NB4 (cell line): ENCODE results near the gene DCDC2.

Experiments used
- MAX ChIP-seq: IDR thresholded peaks from 2 replicates; pipeline ENCODE4 v1.6.1; 2011; ENCODE audit warnings: low read depth, low read length
- POLR2A ChIP-seq: IDR thresholded peaks from 2 replicates; pipeline ENCODE4 v1.6.1; 2011; ENCODE audit warnings: mild to moderate bottlenecking; ENCODE audit not compliant: insufficient read length; ENCODE audit errors: extremely low read depth
- TF ChIP-seq, protein P1 (sequence below): IDR thresholded peaks from one replicate; pipeline ENCODE4 v1.5.1; 2012; ENCODE audit warnings: low read depth, low read length

- no peak for TF ChIP-seq POLR2A
- TF ChIP-seq, protein P1, sequence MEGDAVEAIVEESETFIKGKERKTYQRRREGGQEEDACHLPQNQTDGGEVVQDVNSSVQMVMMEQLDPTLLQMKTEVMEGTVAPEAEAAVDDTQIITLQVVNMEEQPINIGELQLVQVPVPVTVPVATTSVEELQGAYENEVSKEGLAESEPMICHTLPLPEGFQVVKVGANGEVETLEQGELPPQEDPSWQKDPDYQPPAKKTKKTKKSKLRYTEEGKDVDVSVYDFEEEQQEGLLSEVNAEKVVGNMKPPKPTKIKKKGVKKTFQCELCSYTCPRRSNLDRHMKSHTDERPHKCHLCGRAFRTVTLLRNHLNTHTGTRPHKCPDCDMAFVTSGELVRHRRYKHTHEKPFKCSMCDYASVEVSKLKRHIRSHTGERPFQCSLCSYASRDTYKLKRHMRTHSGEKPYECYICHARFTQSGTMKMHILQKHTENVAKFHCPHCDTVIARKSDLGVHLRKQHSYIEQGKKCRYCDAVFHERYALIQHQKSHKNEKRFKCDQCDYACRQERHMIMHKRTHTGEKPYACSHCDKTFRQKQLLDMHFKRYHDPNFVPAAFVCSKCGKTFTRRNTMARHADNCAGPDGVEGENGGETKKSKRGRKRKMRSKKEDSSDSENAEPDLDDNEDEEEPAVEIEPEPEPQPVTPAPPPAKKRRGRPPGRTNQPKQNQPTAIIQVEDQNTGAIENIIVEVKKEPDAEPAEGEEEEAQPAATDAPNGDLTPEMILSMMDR, result no peak
- TF ChIP-seq MAX, result no peak
Observed at GRCh38 chr6:24227556-24227955, 130.3 kb downstream of the DCDC2 start.
